GM21360 (cell line): ENCODE results near the gene POLR2E.

ENCODE experiments used
- ATAC-seq: cut with Tn5 transposase; IDR thresholded peaks from one replicate; pipeline ENCODE4 v1.9.1; 2021; ENCODE audit warnings: mild to moderate bottlenecking, moderate library complexity; ENCODE audit not compliant: unreplicated experiment

POLR2E gene

DNA sequence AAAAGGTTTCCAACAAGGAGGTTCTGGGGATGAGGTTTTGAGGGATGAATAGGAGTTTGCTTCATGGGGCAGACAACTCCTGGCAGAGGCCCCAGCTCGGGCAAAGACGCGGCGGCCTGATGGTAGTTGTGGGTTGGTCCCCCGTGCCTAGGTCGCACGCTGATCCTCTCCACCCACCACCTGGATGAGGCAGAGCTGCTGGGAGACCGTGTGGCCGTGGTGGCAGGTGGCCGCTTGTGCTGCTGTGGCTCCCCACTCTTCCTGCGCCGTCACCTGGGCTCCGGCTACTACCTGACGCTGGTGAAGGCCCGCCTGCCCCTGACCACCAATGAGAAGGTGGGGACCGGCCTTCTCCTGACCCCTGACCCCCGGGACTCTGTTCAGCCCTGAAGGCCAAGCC lies 43.4 kb downstream of the POLR2E start:
- ATAC-seq, result no peak

DNA sequence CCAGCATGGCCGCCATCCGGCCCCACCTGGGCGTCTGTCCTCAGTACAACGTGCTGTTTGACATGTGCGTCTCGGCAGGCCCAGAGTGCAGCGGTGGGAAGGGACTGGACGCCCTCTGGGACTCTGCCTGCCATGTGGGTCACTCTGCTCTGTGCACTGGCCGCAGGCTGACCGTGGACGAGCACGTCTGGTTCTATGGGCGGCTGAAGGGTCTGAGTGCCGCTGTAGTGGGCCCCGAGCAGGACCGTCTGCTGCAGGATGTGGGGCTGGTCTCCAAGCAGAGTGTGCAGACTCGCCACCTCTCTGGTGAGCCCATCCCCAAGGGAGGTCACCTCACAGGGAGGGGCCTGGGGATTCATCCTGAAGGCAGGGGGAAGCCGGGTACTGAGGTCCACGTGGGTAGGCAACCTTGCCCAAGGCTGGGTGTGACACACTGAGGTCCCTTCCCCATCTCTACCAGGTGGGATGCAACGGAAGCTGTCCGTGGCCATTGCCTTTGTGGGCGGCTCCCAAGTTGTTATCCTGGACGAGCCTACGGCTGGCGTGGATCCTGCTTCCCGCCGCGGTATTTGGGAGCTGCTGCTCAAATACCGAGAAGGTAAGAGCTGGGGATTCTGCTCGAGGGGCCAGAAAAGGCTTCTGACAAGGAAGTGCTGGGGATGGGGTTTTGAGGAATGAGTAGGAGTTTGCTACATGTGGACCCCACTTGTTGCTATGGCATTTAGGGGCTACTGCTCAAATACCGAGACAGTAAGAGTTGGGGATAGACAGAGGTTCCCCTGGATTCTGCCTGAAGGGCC lies 44.0 kb downstream of the POLR2E start:
- no peak for ATAC-seq

DNA sequence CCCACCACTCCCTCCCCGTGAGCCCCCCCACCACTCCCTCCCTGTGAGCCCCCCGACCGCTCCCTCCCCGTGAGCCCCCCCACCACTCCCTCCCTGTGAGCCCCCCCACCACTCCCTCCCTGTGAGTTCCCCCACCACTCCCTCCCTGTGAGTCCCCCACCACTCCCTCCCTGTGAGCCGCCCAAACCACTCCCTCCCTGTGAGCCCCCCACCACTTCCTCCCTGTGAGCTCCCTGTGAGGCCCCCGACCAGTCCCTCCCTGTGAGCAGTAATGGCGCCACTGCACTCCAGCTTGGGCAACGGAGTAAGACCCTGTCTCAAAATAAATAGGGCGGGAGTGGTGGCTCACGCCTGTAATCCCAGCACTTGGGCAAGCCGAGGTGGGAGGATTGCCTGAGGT lies 45.4 kb downstream of the POLR2E start:
- ATAC-seq, result no peak

DNA sequence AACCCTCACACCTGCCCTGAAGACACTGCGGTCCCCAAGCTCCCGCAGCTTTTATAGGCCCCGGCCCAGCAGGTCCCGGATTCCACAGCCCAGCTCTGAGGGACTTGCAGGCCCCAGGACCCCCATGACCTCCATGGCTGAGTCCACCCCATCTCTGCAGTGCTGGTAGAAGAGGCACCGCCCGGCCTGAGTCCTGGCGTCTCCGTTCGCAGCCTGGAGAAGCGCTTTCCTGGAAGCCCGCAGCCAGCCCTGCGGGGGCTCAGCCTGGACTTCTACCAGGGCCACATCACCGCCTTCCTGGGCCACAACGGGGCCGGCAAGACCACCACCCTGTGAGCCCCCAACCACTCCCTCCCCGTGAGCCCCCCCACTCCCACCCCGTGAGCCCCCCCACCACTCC lies 46.1 kb downstream of the POLR2E start:
- no peak for ATAC-seq

DNA sequence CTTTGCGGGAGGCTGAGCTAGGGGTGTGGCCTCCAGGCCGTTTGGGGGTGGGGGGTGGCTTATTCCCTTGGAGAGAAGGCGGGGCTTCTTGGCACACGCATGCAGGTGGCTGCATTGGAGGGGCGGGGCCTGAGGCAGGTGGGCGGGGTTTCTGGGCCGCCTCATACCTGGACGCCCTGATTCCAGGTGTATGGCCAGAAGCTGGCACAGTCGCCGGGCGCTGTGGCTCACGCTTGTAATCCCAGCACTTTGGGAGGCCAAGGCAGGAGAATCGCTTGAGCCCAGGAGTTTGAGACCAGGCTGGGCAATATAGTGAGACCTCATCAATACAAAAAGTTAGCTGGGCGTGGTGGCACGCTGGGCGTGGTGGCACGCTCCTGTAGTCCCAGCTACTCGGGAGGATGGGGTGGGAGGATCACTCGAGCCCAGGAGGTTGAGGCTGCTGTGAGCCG lies 47.5 kb downstream of the POLR2E start:
- no peak for ATAC-seq

DNA sequence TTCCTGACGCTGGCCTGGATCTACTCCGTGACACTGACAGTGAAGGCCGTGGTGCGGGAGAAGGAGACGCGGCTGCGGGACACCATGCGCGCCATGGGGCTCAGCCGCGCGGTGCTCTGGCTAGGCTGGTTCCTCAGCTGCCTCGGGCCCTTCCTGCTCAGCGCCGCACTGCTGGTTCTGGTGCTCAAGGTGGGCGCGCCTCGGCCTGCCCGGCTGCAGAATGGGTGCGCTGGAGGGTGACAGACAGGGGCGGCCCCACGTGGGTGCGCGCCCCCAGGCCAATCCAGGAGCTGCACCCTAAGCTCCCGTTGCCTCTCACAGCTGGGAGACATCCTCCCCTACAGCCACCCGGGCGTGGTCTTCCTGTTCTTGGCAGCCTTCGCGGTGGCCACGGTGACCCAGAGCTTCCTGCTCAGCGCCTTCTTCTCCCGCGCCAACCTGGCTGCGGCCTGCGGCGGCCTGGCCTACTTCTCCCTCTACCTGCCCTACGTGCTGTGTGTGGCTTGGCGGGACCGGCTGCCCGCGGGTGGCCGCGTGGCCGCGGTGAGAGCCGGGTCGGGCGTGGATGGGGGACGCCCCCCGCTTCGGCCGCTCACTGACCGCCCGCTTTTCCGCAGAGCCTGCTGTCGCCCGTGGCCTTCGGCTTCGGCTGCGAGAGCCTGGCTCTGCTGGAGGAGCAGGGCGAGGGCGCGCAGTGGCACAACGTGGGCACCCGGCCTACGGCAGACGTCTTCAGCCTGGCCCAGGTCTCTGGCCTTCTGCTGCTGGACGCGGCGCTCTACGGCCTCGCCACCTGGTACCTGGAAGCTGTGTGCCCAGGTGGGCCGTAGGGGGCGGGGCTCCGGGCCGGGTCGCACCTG lies 48.1 kb downstream of the POLR2E start:
- no peak for ATAC-seq

DNA sequence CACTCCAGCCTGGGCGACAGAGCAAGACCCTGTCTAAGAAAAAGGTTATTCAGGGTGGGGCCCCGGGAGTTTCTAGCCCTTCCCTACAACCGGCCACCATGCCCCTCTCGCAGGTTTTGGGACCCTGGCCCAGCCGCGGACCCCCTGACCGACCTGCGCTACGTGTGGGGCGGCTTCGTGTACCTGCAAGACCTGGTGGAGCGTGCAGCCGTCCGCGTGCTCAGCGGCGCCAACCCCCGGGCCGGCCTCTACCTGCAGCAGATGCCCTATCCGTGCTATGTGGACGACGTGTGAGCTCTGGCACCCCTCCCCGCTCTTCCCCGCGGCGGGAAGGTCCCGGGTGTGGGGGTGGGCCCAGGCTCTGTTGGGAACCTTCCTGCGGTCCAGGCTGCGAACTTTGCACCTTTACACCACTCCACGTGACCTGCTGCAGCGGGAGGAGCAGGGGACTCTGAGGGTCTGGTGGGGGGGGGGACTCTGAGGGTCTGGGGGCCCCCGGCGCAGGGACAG lies 49.0 kb downstream of the POLR2E start:
- ATAC-seq, result no peak

DNA sequence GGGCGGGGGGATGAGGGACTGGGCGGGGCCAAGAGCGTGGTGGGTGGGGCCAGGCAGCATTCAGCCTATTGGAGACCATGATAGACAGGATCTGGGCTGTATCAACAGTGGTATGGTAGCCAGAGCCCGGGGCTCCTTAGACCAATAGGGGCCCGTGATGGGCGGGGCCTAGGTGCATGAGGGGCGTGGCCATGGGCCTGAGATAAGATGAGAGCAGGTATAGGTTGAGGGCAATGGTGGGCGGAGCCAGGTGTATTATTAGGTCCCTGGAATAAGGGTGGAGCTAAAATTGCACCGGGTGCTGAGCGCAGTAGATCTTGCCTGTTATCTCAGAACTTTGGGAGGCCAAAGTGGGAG lies 50.0 kb downstream of the POLR2E start:
- ATAC-seq, result no peak

DNA sequence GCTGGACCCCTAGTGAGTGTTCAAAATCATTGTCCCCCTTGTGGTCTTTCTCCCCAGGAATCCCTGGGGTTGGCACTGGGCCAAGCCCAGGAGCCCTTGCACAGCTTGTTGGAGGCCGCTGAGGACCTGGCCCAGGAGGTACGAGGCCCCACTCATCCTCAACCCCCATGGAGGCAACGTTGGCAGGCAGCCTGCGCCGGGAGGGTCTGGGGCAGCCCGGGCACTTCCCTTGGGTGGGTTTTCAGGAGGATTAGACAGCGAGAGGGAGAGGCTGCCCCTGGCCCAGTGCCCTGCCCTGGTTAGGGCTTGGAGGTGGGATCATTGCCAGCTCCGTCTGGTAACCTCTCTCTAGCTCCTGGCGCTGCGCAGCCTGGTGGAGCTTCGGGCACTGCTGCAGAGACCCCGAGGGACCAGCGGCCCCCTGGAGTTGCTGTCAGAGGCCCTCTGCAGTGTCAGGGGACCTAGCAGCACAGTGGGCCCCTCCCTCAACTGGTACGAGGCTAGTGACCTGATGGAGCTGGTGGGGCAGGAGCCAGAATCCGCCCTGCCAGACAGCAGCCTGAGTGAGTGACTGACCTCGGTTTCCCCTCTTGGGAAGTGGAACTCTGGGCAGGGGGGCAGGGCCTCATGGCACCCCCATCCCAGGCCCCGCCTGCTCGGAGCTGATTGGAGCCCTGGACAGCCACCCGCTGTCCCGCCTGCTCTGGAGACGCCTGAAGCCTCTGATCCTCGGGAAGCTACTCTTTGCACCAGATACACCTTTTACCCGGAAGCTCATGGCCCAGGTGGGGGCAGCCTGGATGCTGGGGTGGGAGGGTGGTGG lies 52.3 kb downstream of the POLR2E start:
- ATAC-seq, result no peak

DNA sequence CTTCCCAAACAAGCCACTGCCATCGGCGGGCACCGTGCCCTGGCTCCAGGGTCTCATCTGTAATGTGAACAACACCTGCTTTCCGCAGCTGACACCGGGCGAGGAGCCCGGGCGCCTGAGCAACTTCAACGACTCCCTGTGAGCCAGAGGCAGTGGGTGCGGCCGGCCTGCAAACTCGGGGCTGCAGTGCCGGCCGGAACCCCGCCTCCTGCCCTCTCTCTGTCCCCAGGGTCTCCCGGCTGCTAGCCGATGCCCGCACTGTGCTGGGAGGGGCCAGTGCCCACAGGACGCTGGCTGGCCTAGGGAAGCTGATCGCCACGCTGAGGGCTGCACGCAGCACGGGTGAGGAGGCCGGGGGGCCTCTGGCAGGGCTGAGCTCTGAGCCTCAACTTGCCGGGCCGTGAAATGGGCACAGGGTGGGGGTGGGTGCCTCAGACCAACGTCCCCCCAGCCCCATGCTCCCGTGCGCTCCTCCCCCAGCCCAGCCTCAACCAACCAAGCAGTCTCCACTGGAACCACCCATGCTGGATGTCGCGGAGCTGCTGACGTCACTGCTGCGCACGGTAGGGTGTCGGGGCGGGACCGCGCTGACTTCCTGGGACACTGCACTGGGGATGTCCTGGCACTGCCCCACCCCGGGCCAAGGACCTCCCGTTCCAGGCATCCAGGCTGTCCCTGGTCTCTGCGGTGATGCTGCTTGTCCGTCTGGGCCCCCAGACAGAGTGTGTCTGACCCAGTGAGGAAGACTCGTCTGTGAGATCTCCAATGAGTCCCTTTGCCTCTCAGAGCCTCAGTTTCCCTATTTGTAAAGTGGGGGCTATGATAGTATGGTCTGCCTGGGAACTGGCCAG lies 53.1 kb downstream of the POLR2E start:
- ATAC-seq, result no peak

DNA sequence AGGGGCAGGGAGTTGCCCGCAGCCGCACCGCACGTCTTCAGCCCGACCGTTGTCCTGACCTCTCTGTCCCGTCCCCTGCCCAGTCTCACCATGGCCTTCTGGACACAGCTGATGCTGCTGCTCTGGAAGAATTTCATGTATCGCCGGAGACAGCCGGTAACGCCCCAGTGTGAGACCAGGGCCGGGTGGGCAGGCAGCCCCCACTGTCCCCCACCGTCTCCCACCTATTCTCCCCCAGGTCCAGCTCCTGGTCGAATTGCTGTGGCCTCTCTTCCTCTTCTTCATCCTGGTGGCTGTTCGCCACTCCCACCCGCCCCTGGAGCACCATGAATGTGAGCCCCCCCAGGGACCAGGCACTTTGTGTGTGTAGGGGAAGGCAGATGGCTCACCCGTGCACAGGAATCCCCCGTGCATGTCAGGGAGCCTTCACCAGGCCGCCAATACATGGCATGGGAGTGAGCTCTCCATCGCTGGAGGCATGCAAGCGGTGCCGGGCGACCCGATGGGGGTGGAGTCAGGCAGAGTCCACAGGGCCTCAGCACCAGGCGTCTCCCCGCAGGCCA lies 53.8 kb downstream of the POLR2E start:
- ATAC-seq, result no peak

DNA sequence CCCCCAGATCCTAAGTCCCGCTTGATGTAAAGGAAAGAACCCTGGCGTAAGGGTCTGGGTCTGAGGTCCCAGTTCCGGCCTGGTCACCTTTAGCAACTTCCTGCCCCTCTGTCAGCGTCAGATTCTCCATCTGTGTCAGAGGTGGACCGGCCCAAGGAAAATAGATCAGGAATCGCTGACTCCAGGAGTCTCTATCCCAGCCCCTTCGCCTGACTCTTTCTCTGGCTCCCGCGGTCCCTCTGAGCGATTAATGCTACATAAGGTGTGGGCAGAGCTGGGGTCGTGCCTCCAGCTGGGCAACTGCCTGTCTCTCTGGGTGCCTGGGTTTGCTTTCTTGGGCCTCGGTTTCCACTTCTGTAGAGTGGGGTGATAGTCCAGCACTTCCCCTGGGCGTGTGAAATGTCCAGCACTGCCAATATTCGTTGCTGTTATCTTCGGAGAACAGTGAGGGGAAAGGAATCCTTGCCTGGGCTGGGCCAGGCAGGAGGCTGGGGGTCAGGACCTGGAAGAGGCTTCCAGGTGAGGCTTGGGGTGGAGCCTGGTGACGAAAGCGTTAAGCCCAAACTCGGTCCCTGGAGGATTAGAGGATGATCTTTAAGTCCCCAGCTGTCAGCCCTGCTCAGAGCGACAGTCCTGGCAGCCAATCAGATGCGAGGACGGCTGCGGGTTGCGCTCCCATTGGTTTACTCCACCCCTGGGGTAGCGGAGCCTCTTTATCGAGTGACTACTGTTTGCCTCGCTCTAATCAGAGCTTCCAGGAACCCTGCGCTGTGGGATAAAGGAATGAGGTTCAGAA lies 54.5 kb downstream of the POLR2E start:
- ATAC-seq, result no peak

DNA sequence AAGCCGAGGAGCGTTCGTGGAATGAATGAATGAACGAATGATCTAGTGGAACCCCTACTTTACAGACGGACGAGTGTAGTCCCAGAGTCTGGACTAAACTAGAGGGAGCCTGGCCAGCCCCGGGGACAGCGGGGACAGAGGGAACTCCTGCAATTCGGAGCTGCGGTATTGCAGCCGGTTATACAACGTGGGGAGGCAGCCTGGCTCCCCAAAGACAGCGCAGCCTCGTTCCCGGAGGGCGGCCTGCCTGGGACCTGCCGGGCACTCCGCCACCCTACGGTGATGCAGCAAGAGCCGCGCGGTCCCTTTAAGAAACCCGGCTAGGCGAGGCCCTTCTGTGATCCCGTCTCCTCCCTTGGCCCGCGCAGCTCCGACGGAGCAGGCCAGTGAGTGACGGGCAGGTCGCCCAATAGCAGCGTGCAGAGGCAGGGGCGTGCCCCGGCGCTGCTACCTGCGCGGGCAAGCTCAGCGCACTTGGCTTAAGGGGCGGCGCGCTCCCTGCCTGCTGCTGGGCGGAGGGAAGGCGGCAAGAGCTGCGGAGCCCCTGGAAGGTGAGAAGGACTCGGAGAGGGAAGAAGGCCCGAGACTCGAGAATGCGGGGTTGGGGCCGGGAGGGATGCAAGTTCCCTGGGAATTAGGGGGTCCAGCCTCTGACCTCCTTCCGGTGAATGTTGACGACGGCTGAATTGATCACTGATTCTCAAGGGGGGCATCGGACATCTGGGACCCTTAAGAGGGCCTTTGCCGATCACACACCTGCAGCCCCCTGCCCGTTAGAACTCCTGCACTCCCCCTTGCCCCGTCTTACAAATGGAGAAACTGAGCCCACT lies 55.3 kb downstream of the POLR2E start, which contains the start of gene ABCA7:
Gene ABCA7 (plus strand): TSS at position 462 of the 830 bp plus-strand sequence. CDS start 1,255 bp downstream, outside the sequence.
- ATAC-seq, result peak; percentile 55

DNA sequence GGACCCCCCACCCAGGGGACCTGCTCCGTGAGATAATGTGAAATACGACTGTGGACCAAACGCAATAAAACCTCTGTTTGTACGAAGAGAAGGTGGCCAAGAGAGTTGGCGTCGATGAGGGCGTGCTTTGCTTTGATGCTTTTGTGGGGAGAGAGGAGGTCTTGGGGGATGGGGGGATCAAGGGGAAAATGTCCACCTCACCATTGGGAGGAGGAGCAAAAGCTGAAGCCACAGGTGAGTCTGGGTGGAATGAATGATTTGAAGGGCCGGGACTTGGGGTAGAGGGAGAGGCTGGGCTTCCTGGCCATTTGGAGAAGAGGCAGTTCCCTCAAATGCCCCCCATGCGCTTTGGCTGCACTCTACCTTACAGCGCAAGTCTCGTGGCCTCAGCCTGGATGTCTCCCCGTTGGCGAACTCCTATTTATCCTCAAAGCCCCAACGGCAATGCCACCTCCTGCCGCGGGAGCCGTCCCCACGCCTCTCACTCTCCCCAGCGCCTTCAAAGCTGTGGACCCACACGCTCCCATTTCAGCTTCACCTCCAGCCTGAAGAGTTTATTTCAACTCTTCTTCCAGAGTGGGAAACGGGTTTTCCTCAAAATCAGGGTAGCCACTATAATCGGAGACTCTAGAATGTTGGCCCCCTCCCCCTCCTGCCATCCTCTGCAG lies 56.1 kb downstream of the POLR2E start:
- ATAC-seq, result no peak

DNA sequence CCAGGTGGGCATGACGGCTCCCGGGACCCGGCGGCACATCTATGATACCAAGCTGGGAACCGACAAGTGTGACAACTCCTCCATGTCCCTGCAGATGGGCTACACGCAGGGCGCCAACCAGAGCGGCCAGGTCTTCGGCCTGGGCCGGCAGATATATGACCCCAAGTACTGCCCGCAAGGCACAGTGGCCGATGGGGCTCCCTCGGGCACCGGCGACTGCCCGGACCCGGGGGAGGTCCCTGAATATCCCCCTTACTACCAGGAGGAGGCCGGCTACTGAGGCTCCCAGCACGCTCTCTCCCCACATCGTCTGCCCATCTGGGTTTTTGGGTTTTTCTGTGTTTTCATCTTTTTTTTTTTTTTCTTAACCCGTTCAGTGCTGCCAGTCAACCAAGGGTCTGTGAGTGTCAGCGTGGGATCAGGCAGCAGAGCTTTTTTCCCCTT lies 57.5 kb downstream of the POLR2E start:
- no peak for ATAC-seq
